ENCODE data around the gene AVPR2. TPM values are rescaled to one million over a fixed set of nuclear protein-coding genes. Genes with fewer than 3 reads are reported as not detected.

Gene AVPR2
- total RNA-seq, 1 experiment from 2014 or later, result not detected

DNA sequence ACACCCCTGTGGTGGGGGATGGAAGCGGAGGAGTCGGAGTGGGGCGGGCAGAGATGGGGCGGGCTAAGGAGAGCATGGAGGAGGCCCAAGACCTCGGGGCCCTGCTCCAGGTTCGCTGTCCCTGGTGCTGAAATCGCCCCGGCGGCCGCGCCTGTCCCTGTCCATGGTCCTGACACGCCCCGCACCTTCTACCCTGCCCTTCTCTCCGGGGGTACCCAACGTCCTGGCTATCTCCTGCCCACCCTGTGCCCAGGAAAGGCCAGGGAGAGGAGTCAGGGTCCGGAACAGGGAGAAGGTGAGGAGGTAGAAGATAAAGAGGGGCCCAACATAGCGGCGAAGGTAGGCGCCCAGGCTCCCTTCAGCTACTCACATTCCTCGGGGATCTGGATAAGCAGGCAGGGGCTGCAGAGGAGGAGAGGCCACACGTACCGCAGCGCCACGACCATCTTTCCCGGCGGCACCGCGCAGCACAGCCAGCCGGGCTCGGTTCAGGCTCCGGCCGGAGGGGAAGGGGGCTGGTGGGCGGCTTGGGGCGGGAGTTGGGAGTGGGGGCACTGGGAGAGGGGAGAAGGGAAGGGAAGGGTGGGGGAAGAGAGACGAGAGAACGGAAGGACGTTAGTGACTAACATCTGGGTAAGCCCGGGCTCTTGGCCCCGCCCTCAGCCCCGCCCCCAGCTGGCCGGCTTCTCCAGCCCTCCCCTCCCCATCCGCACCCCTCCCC, 28.9 kb upstream of the AVPR2 start:
- Histone ChIP-seq H3K27ac (ENCODE audit: low read length) (no peak overlapping the region), H3K4me2 (ENCODE audit: low read length) (no peak overlapping the region), H3K9ac (ENCODE audit: low read length) (no peak overlapping the region), H3K36me3 (ENCODE audit: low read depth, low read length) (no peaks in the 10 kb centered on the region), H3F3A (ENCODE audit: low read length, unreplicated experiment) (no peaks in the 10 kb centered on the region), H3K9me2 (replicated peaks; ENCODE audit: low read length) (no peaks in the 10 kb centered on the region), H3K27me3 (ENCODE audit: low read length) (no peaks in the 10 kb centered on the region), H3K4me1 (ENCODE audit: insufficient read depth, low read length) (no peaks in the 10 kb centered on the region), H4K20me1 (ENCODE audit: low read length) (no peaks in the 10 kb centered on the region), H3K79me2 (ENCODE audit: low read length) (no peaks in the 10 kb centered on the region), H3K9me3 (ENCODE audit: low read length) (no peaks in the 10 kb centered on the region), H2AFZ (ENCODE audit: low read length) (no peak overlapping the region), H3K4me3 (ENCODE audit: low read length) (no peak overlapping the region)
- ATAC-seq, result peak; percentile 60
- no TSS peak for BruUV-seq (replicated peaks)
- DNase-seq, result peak; percentile 54
- ChIA-PET CTCF (no interaction called here), POLR2A (ENCODE audit: unreplicated experiment) (no interaction called here)
- TF ChIP-seq, protein P1, sequence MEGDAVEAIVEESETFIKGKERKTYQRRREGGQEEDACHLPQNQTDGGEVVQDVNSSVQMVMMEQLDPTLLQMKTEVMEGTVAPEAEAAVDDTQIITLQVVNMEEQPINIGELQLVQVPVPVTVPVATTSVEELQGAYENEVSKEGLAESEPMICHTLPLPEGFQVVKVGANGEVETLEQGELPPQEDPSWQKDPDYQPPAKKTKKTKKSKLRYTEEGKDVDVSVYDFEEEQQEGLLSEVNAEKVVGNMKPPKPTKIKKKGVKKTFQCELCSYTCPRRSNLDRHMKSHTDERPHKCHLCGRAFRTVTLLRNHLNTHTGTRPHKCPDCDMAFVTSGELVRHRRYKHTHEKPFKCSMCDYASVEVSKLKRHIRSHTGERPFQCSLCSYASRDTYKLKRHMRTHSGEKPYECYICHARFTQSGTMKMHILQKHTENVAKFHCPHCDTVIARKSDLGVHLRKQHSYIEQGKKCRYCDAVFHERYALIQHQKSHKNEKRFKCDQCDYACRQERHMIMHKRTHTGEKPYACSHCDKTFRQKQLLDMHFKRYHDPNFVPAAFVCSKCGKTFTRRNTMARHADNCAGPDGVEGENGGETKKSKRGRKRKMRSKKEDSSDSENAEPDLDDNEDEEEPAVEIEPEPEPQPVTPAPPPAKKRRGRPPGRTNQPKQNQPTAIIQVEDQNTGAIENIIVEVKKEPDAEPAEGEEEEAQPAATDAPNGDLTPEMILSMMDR (conservative IDR thresholded peaks at IDR 0.05; ENCODE audit: low read depth, low read length), result no peak
- intact Hi-C loops (cut with micrococcal nuclease), result no loop called here

DNA sequence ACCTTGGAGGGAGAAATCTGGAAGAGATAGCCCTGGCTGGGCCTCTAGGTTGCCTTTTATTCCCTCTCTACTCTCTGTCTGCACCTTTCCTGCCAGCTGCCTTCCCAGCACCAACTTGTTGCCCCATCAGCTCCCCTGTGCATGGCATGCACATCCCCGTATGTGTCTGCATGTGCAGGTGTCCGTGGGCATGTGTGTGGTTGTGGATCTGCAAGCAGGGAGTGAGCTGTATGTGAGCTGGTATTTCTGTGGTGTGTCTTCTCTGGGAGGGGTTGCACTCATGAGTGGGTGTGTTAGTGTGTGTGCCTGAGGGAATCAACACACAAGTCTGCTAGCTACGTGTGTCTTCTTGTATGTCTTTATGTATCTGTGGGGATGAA, 28.4 kb upstream of the AVPR2 start:
- Histone ChIP-seq H4K20me1 (ENCODE audit: low read length) (no peaks in the 10 kb centered on the region), H3K9ac (ENCODE audit: low read length) (no peak overlapping the region), H3K4me3 (ENCODE audit: low read length) (no peak overlapping the region), H3K9me2 (replicated peaks; ENCODE audit: low read length) (no peaks in the 10 kb centered on the region), H2AFZ (ENCODE audit: low read length) (no peak overlapping the region), H3K27me3 (ENCODE audit: low read length) (no peaks in the 10 kb centered on the region), H3K4me2 (ENCODE audit: low read length) (no peak overlapping the region), H3K4me1 (ENCODE audit: insufficient read depth, low read length) (no peaks in the 10 kb centered on the region), H3K9me3 (ENCODE audit: low read length) (no peaks in the 10 kb centered on the region), H3F3A (ENCODE audit: low read length, unreplicated experiment) (no peaks in the 10 kb centered on the region), H3K27ac (ENCODE audit: low read length) (no peak overlapping the region), H3K79me2 (ENCODE audit: low read length) (no peaks in the 10 kb centered on the region), H3K36me3 (ENCODE audit: low read depth, low read length) (no peaks in the 10 kb centered on the region)
- intact Hi-C loops (cut with micrococcal nuclease), result no loop called here
- ATAC-seq, result no peak
- BruUV-seq (replicated peaks), result no TSS peak
- TF ChIP-seq EZH2phosphoT487 (IDR thresholded peaks at IDR 0.05; ENCODE audit: borderline replicate concordance, low read length), result no peak
- TF ChIP-seq, protein P1 (conservative IDR thresholded peaks at IDR 0.05; ENCODE audit: low read depth, low read length), result no peak
- no peak for TF ChIP-seq EZH2 (IDR thresholded peaks at IDR 0.05; ENCODE audit: low read length, unreplicated experiment)
- ChIA-PET CTCF (no interaction called here), POLR2A (ENCODE audit: unreplicated experiment) (no interaction called here)
- DNase-seq, result no peak

DNA sequence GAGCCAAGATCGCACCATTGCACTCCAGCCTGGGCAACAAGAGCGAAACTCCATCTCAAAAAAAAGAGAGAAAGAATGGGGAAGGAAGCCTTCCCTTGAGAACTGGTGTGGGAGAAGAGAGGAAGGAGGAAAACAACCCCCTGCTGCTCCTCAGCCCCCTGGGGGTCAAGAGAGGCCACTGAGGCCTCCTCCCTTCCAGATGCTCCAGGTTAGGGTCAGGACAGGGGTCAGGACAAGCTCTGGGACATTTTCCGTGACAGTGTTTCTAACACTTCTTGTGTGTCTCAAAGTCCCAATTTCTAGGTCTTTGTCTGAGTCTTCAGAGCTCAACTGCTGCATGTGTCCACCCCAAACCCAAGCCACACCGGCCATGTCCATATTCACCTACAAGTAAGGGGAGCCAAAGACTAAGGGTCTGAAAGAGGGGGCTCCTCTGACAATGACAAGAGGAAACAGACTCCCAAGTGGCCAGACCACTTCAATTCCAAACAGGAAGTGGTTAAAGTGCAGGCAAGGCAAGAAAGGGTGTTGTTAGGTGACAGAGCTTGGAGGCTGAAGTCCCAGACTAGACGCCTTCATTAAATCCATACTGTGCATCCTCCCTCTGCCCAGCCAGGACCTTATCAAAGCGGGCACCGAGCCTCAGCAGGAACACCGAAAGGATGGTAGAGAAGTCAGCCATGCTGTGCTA, 26.8 kb upstream of the AVPR2 start:
- H3K79me2 ChIP-seq (ENCODE audit: low read length), result no peaks in the 10 kb centered on the region
- ChIA-PET POLR2A (ENCODE audit: unreplicated experiment) (no interaction called here), CTCF (no interaction called here)
- H3K9me3 ChIP-seq (ENCODE audit: low read length), result no peaks in the 10 kb centered on the region
- no peak overlapping the region for H2AFZ ChIP-seq (ENCODE audit: low read length)
- H3K9ac ChIP-seq (ENCODE audit: low read length), result no peak overlapping the region
- no peaks in the 10 kb centered on the region for H3K27me3 ChIP-seq (ENCODE audit: low read length)
- H3K9me2 ChIP-seq (replicated peaks; ENCODE audit: low read length), result no peaks in the 10 kb centered on the region
- intact Hi-C loops (cut with micrococcal nuclease), result no loop called here
- BruUV-seq (replicated peaks), result no TSS peak
- ATAC-seq, result no peak
- H3K4me2 ChIP-seq (ENCODE audit: low read length), result no peak overlapping the region
- DNase-seq, result no peak
- H3K4me3 ChIP-seq (ENCODE audit: low read length), result no peak overlapping the region
- no peaks in the 10 kb centered on the region for H3K36me3 ChIP-seq (ENCODE audit: low read depth, low read length)
- H3K4me1 ChIP-seq (ENCODE audit: insufficient read depth, low read length), result no peaks in the 10 kb centered on the region
- H4K20me1 ChIP-seq (ENCODE audit: low read length), result no peaks in the 10 kb centered on the region
- no peaks in the 10 kb centered on the region for H3F3A ChIP-seq (ENCODE audit: low read length, unreplicated experiment)
- TF ChIP-seq EZH2phosphoT487 (IDR thresholded peaks at IDR 0.05; ENCODE audit: borderline replicate concordance, low read length), result no peak
- TF ChIP-seq, protein P1 (conservative IDR thresholded peaks at IDR 0.05; ENCODE audit: low read depth, low read length), result no peak
- no peak for TF ChIP-seq EZH2 (IDR thresholded peaks at IDR 0.05; ENCODE audit: low read length, unreplicated experiment)
- H3K27ac ChIP-seq (ENCODE audit: low read length), result no peak overlapping the region
